ENCODE measurements around the gene AIMP1.
"Not testable (repeated sequence)": the region's sequence is repeated elsewhere in the genome, so short reads cannot be mapped to it uniquely, and the experiment has no call there.

The AIMP1 gene

GRCh38 chr4:106312997-106313522 lies 3.3 kb upstream of the AIMP1 start:
- no peak for DNase-seq (ENCODE audit: low spot score)

GRCh38 chr4:106314960-106315359 lies 1.4 kb upstream of the AIMP1 start:
- no peak for DNase-seq (ENCODE audit: low spot score)

GRCh38 chr4:106315476-106315967 lies 828 bp upstream of the AIMP1 start:
- DNase-seq (ENCODE audit: low spot score), result peak; percentile 12

GRCh38 chr4:106316773-106317409 lies 541 bp downstream of the AIMP1 start:
- DNase-seq (ENCODE audit: low spot score), result peak; percentile 9

GRCh38 chr4:106317815-106318214 lies 1.5 kb downstream of the AIMP1 start:
- DNase-seq (ENCODE audit: low spot score), result no peak

GRCh38 chr4:106318511-106318910 lies 2.2 kb downstream of the AIMP1 start:
- no peak for DNase-seq (ENCODE audit: low spot score)

GRCh38 chr4:106320235-106320634 lies 3.9 kb downstream of the AIMP1 start:
- DNase-seq (ENCODE audit: low spot score), result no peak

- not testable (repeated sequence) for DNase-seq (ENCODE audit: low spot score)
These were observed 4.8 kb downstream of the AIMP1 start for GRCh38 chr4:106321168-106321567.

GRCh38 chr4:106321814-106322213 lies 5.5 kb downstream of the AIMP1 start:
- DNase-seq (ENCODE audit: low spot score), result not testable (repeated sequence)

GRCh38 chr4:106323119-106323518 lies 6.8 kb downstream of the AIMP1 start:
- no peak for DNase-seq (ENCODE audit: low spot score)

GRCh38 chr4:106325800-106326199 lies 9.4 kb downstream of the AIMP1 start:
- DNase-seq (ENCODE audit: low spot score), result no peak

- no peak for DNase-seq (ENCODE audit: low spot score)
These were observed 12.8 kb downstream of the AIMP1 start for GRCh38 chr4:106329041-106329618.

- no peak for DNase-seq (ENCODE audit: low spot score)
These were observed 16.8 kb downstream of the AIMP1 start for GRCh38 chr4:106333186-106333585.

- no peak for DNase-seq (ENCODE audit: low spot score)
These were observed 18.6 kb downstream of the AIMP1 start for GRCh38 chr4:106334741-106335470.

- no peak for DNase-seq (ENCODE audit: low spot score)
These were observed 20.3 kb downstream of the AIMP1 start for GRCh38 chr4:106336618-106337017.

- DNase-seq (ENCODE audit: low spot score), result no peak
These were observed 21.6 kb downstream of the AIMP1 start for GRCh38 chr4:106337916-106338315.

- DNase-seq (ENCODE audit: low spot score), result no peak
These were observed 22.3 kb downstream of the AIMP1 start for GRCh38 chr4:106338671-106339070.

- DNase-seq (ENCODE audit: low spot score), result no peak
These were observed 23.1 kb downstream of the AIMP1 start for GRCh38 chr4:106339431-106339830.

- no peak for DNase-seq (ENCODE audit: low spot score)
These were observed 24.4 kb downstream of the AIMP1 start for GRCh38 chr4:106340774-106341173.

- DNase-seq (ENCODE audit: low spot score), result no peak
These were observed 27.7 kb downstream of the AIMP1 start for GRCh38 chr4:106343865-106344646.

GRCh38 chr4:106344647-106344970 lies 28.3 kb downstream of the AIMP1 start:
- no peak for DNase-seq (ENCODE audit: low spot score)

- no peak for DNase-seq (ENCODE audit: low spot score)
These were observed 30.8 kb downstream of the AIMP1 start for GRCh38 chr4:106347167-106347566.

All from globus pallidus (tissue), 1 donor.